ENCODE data around the gene SLC39A11.

GRCh38 chr17:72622661-72623433 is 469.6 kb downstream of the SLC39A11 start:
- no peak for TF ChIP-seq CTCF (IDR thresholded peaks at IDR 0.05)
- TF ChIP-seq REST (IDR thresholded peaks at IDR 0.05; ENCODE audit: low read depth, low read length), result no peak
- no peak for TF ChIP-seq PBX3 (IDR thresholded peaks at IDR 0.05)
